ENCODE measurements around the gene RABAC1. TPM values are rescaled to one million over a fixed set of nuclear protein-coding genes. Genes with fewer than 3 reads are reported as not detected.

Gene RABAC1
- total and polyA plus RNA-seq, 9 of the 15 experiments (the other 6 are each of a cell fraction or from before 2014, with no cell fraction given): 2.4 to 28.1 (median 9.3) TPM

DNA sequence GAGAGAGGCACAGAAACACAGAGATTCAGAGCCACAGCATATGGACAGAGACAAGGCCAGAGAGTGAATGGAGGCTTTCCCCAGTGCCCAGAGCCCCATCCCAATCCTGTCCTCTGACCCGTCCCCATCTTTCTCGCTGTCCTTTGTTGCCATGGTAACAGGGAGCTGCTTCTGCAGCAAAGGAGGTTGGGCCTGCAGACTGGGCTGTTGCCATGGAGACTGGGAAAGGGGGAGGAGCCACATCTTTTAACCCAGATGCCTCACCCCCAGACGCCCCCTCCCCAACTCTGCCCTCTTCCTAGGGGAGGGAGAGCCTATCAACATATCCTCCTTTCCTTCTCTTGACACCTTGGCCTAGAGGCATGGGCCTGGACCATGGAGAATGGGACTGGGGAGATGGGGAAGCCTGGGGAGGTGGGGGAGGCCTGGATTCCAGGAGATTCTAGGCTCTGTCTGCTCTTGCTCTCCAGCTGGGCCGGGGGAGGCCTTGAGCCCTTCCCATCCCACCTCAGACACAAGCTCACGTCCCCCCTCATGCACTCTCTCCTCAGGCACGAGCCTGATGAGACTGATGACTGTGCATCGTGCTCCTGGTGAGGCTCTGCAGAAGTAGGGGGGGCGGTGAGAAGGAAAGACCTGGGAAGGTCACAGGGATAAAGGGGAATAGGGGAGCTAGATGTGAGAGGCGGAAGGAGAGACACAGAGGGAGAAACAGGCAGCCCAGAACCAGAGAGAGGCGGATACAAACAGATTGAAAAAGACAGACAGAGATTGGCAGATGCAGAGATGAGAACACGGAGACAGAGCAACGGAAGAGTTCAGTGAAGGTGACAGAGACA is 37.1 kb upstream of the RABAC1 start:
- TF ChIP-seq, protein P1, sequence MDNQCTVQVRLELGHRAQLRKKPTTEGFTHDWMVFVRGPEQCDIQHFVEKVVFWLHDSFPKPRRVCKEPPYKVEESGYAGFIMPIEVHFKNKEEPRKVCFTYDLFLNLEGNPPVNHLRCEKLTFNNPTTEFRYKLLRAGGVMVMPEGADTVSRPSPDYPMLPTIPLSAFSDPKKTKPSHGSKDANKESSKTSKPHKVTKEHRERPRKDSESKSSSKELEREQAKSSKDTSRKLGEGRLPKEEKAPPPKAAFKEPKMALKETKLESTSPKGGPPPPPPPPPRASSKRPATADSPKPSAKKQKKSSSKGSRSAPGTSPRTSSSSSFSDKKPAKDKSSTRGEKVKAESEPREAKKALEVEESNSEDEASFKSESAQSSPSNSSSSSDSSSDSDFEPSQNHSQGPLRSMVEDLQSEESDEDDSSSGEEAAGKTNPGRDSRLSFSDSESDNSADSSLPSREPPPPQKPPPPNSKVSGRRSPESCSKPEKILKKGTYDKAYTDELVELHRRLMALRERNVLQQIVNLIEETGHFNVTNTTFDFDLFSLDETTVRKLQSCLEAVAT (IDR thresholded peaks at IDR 0.05): no peak
- TF ChIP-seq XRCC5 (IDR thresholded peaks at IDR 0.05; ENCODE audit: low read depth, low read length): no peak
- peak; percentile 83 for TF ChIP-seq BMI1 (IDR thresholded peaks at IDR 0.05; ENCODE audit: low read length)
- TF ChIP-seq MXI1 (IDR thresholded peaks at IDR 0.05; ENCODE audit: low read depth, low read length): peak; percentile 61; the same call in 1 of the 2 replicates
- peak; percentile 51; the same call in 1 of the 2 replicates for TF ChIP-seq CTBP1 (IDR thresholded peaks at IDR 0.05; ENCODE audit: borderline replicate concordance)
- peak in 1 of 2 experiments; percentile 93; a peak in 2 of 4 replicates for TF ChIP-seq CSDE1 (IDR thresholded peaks at IDR 0.05)
- TF ChIP-seq RFX1 (IDR thresholded peaks at IDR 0.05): peak; percentile 99
- TF ChIP-seq DNMT1 (IDR thresholded peaks at IDR 0.05): no peak
- TF ChIP-seq HNRNPLL (IDR thresholded peaks at IDR 0.05; ENCODE audit: low read depth, low read length, poor library complexity, severe bottlenecking): peak; percentile 18
- TF ChIP-seq, protein P2, sequence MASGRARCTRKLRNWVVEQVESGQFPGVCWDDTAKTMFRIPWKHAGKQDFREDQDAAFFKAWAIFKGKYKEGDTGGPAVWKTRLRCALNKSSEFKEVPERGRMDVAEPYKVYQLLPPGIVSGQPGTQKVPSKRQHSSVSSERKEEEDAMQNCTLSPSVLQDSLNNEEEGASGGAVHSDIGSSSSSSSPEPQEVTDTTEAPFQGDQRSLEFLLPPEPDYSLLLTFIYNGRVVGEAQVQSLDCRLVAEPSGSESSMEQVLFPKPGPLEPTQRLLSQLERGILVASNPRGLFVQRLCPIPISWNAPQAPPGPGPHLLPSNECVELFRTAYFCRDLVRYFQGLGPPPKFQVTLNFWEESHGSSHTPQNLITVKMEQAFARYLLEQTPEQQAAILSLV (tag; IDR thresholded peaks at IDR 0.05): no peak
- peak; percentile 26 to 93; a peak in 3 of 4 replicates for TF ChIP-seq RCOR1 (IDR thresholded peaks at IDR 0.05; ENCODE audit: borderline replicate concordance in 1 of 2, low read depth in 2 of 2, low read length in 2 of 2)
- peak; percentile 53 to 76; a peak in 2 of 4 replicates for TF ChIP-seq KDM1A (IDR thresholded peaks at IDR 0.05)
- peak; percentile 35 for FAIRE-seq
- CTCF ChIA-PET (ENCODE audit: low intra/inter-chr PET ratio): no interaction called here
- Histone ChIP-seq H3K27ac (ENCODE audit: extremely low read depth, low read depth, low read length) (no peak overlapping the region), H3K4me2 (ENCODE audit: insufficient read depth, low read length) (no peak overlapping the region), H3K79me2 (ENCODE audit: control insufficient read depth, insufficient read depth, low read length) (no peaks in the 10 kb centered on the region), H3K9me3 (replicated peaks; ENCODE audit: control insufficient read depth, insufficient read depth, low read depth, low read length) (no peaks in the 10 kb centered on the region), H3K9ac (ENCODE audit: insufficient read depth in 1 of 2, low read depth in 2 of 2, low read length in 2 of 2) (no peak overlapping the region), H4K20me1 (replicated peaks; ENCODE audit: control insufficient read depth, insufficient read depth, low read length) (peaks cover 8% of the 10 kb centered on the region), H3K9me1 (ENCODE audit: control insufficient read depth, insufficient read depth, low read length) (no peaks in the 10 kb centered on the region), H3K4me1 (replicated peaks in 1 of 2; ENCODE audit: control insufficient read depth in 2 of 2, insufficient read depth in 2 of 2, low read length in 2 of 2) (peaks cover 0 to 40% of the 10 kb centered on the region in 2 experiments; a peak in 2 of 5 replicates), H3K36me3 (ENCODE audit: control insufficient read depth, insufficient read depth, low read length) (no peaks in the 10 kb centered on the region), H3K27me3 (ENCODE audit: control insufficient read depth in 2 of 2, insufficient read depth in 2 of 2, low read length in 2 of 2) (peaks cover 8 to 57% of the 10 kb centered on the region in 2 experiments; a peak in 4 of 5 replicates), H3K4me3 (no peak overlapping the region), H2AFZ (ENCODE audit: low read depth, low read length) (no peak overlapping the region)
- BruUV-seq (replicated peaks): no TSS peak
- intact Hi-C loops (cut with micrococcal nuclease) (no loop called here), in situ Hi-C loops (cut with MboI) (no loop called here)
- peak; percentile 54 to 80 (median 70) for DNase-seq (ENCODE audit: extremely low read depth in 1 of 4, low spot score in 3 of 4)
- peak; percentile 38; the same call in 2 of the 3 replicates for ATAC-seq
- under 1% methylated on average over 12 of the region's 12 CpGs for WGBS (ENCODE audit: insufficient coverage, low coverage, missing lambda C conversion rate)
- POLR2A ChIA-PET: interaction anchor here (0.6 to 2.0 kb wide), 7 partner anchors 11 to 57 kb away, joined by 3 to 5 read pairs (median 3); no protein-coding TSS in a partner anchor
